Measurements from ENCODE around the gene TEX19.

DNA sequence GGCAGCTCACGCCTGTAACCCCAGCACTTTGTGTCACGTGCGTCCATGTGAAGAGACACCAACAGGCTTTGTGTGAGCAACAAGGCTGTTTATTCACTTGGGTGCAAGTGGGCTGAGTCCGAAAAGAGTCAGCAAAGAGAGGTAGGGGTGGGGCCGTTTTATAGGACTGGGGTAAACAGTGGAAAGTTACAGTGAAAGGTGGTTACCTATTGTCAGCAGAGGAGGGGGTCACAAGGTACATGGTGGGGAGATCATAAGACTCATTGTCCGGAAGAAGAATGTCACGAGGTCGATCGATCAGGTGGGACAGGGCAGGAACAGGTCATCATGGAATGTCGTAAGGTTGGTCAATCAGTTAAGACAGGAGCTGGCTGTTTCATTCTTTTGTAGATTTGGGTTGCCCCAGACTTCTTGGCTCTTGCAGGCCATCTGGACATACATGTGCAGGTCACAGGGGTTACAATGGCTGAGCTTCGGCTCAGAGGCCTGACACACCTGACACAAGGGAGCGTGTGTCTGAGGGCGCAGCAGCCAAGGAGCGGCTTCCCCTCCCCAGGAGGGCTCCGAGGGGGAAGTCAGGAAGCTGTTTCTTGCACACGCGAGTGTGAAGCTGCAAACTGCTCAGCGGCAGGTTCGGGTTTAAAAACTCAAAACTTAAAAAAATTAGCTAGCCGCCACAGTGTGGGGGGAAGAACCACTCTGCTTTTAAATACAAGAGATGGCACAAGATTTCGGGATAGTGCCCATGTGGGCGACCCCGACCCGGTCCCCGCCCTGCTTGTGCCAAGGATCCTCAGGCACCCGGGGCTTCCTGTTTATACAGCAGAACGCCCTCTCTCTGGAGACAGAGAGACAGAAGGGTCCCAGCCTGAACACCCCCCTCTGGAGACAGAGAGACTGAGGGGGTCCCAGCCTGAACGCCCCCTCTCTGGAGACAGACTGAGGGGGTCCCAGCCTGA, 12.4 kb upstream of the TEX19 start:
- TF ChIP-seq, protein P1, sequence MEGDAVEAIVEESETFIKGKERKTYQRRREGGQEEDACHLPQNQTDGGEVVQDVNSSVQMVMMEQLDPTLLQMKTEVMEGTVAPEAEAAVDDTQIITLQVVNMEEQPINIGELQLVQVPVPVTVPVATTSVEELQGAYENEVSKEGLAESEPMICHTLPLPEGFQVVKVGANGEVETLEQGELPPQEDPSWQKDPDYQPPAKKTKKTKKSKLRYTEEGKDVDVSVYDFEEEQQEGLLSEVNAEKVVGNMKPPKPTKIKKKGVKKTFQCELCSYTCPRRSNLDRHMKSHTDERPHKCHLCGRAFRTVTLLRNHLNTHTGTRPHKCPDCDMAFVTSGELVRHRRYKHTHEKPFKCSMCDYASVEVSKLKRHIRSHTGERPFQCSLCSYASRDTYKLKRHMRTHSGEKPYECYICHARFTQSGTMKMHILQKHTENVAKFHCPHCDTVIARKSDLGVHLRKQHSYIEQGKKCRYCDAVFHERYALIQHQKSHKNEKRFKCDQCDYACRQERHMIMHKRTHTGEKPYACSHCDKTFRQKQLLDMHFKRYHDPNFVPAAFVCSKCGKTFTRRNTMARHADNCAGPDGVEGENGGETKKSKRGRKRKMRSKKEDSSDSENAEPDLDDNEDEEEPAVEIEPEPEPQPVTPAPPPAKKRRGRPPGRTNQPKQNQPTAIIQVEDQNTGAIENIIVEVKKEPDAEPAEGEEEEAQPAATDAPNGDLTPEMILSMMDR (IDR thresholded peaks at IDR 0.05): no peak
- no peak for TF ChIP-seq POLR2A (IDR thresholded peaks at IDR 0.05)
